Esophagus muscularis mucosa (tissue), 3 donors: ENCODE results near the gene UNC45B.

Source experiments
- POLR2A ChIP-seq: fragments of 450-650 bp; IDR thresholded peaks from one replicate; pipeline ENCODE4 v1.6.1; 2017; ENCODE audit warnings: antibody characterized with exemption, moderate library complexity, mild to moderate bottlenecking, low read depth
- POLR2AphosphoS5 ChIP-seq, 2 donors: sonication (generic); formaldehyde crosslinking; IDR thresholded peaks; one replicate each; pipeline ENCODE4 v1.6.1; 2017; ENCODE audit warnings: antibody characterized with exemption in 2 of 2
- TF ChIP-seq, protein P1 (sequence below), 3 experiments: fragments of 200-600 bp in 2 of 3; fragments of 450-650 bp in 1 of 3; sonication (generic) in 2 of 3; IDR thresholded peaks; one replicate each; pipeline ENCODE4 v1.5.1; 2017 to 2019; ENCODE audit warnings: antibody characterized with exemption in 3 of 3, mild to moderate bottlenecking in 2 of 3, moderate library complexity in 1 of 3

DNA sequence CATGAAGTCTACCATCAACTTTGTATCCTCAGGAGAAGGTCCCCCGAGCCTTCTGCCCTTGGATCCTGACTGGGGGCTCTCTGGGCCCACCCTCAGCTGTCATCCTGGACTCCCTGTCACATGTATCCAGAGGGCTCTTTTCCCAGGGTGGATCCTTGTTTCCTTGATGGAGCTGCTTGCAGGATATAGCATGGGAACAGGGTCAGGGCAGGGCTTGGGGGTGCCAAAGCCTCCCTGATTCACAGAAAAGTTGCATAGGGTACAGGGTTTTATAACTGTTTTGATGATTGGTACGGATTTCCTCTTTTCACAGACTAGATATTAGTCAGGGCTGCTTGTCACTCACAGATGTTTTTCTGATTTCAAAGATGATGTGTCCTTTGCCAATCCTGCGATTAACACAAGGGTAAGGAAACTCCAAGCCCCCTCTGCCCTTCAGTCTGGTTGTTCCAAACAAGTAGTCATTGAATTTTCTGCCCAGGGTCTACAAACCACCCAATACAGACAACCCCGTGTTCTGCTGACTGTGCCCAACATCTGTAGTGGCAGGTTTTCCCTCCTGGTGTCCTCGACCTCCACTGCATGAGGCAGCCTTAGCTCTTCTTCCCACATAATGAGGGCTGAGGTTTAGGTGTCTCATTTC is 67.1 kb downstream of the UNC45B start:
- TF ChIP-seq, protein P1, sequence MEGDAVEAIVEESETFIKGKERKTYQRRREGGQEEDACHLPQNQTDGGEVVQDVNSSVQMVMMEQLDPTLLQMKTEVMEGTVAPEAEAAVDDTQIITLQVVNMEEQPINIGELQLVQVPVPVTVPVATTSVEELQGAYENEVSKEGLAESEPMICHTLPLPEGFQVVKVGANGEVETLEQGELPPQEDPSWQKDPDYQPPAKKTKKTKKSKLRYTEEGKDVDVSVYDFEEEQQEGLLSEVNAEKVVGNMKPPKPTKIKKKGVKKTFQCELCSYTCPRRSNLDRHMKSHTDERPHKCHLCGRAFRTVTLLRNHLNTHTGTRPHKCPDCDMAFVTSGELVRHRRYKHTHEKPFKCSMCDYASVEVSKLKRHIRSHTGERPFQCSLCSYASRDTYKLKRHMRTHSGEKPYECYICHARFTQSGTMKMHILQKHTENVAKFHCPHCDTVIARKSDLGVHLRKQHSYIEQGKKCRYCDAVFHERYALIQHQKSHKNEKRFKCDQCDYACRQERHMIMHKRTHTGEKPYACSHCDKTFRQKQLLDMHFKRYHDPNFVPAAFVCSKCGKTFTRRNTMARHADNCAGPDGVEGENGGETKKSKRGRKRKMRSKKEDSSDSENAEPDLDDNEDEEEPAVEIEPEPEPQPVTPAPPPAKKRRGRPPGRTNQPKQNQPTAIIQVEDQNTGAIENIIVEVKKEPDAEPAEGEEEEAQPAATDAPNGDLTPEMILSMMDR (IDR thresholded peaks at IDR 0.05): no peak
- TF ChIP-seq POLR2A: no peak
- no peak for TF ChIP-seq POLR2AphosphoS5 (IDR thresholded peaks at IDR 0.05)
